Measurements from ENCODE around the gene RIPK3. TPM values are rescaled to one million over a fixed set of nuclear protein-coding genes. Genes with fewer than 3 reads are reported as not detected.
A peak's percentile ranks its signal among the peaks of the same experiment; 100 is the strongest.

RIPK3 gene
- total RNA-seq, 4 donors from 2014 or later = 0.29 to 123 (median 6.0) TPM

- no peaks in the 10 kb centered on the region for H3K4me1 ChIP-seq
- intact Hi-C loops (cut with DNase I; ENCODE audit: low total_unique reads) = loop anchor here (5.0 kb wide), 1 partner anchor 64 kb away; no protein-coding TSS in a partner anchor
- no peaks in the 10 kb centered on the region for H3K27me3 ChIP-seq
- TF ChIP-seq POLR2A (IDR thresholded peaks at IDR 0.05) = peak; percentile 10 to 84
- peak in 1 of 4 experiments; percentile 9 for TF ChIP-seq CTCF (IDR thresholded peaks at IDR 0.05)
- peak; percentile 79 to 83 for DNase-seq
- H3K9me3 ChIP-seq = no peaks in the 10 kb centered on the region
- peak overlapping the region; percentile 94 to 99 for H3K27ac ChIP-seq
- H3K4me3 ChIP-seq = peak overlapping the region; percentile 69 to 81
- no peaks in the 10 kb centered on the region for H3K36me3 ChIP-seq
Measured at GRCh38 chr14:24368562-24369252, 28.9 kb upstream of the RIPK3 start.

- Histone ChIP-seq H3K9me3 (no peaks in the 10 kb centered on the region), H3K4me3 (peak overlapping the region; percentile 69 to 81), H3K36me3 (no peaks in the 10 kb centered on the region), H3K27ac (peak overlapping the region; percentile 94 to 99), H3K4me1 (no peaks in the 10 kb centered on the region), H3K27me3 (no peaks in the 10 kb centered on the region)
- no peak for TF ChIP-seq POLR2A (IDR thresholded peaks at IDR 0.05)
- TF ChIP-seq CTCF (IDR thresholded peaks at IDR 0.05) = no peak
- no peak for DNase-seq
- intact Hi-C loops (cut with DNase I; ENCODE audit: low total_unique reads) = loop anchor here (5.0 kb wide), 1 partner anchor 64 kb away; no protein-coding TSS in a partner anchor
Measured at GRCh38 chr14:24368212-24368561, 28.4 kb upstream of the RIPK3 start.

GRCh38 chr14:24367514-24368211 is 27.9 kb upstream of the RIPK3 start, which contains the start of gene NFATC4:
NFATC4 (plus strand) TSS chr14:24368184; CDS start chr14:24368341, 157 bp downstream.
- Histone ChIP-seq H3K36me3 (no peaks in the 10 kb centered on the region), H3K4me1 (no peaks in the 10 kb centered on the region), H3K27me3 (no peaks in the 10 kb centered on the region), H3K27ac (peak within 1 kb of the TSS; percentile 94 to 99), H3K4me3 (peak within 1 kb of the TSS; percentile 69 to 81), H3K9me3 (no peaks in the 10 kb centered on the region)
- TF ChIP-seq POLR2A (IDR thresholded peaks at IDR 0.05) (no peak), CTCF (IDR thresholded peaks at IDR 0.05) (no peak)
- DNase-seq = peak; percentile 83 to 95
- intact Hi-C loops (cut with DNase I; ENCODE audit: low total_unique reads) = loop anchor here (5.0 kb wide), 1 partner anchor 65 kb away; no protein-coding TSS in a partner anchor

GRCh38 chr14:24366721-24367513 is 27.1 kb upstream of the RIPK3 start:
- no peaks in the 10 kb centered on the region for H3K9me3 ChIP-seq
- peak overlapping the region; percentile 69 to 81 for H3K4me3 ChIP-seq
- intact Hi-C loops (cut with DNase I; ENCODE audit: low total_unique reads) = loop anchor here (5.0 kb wide), 1 partner anchor 65 kb away; no protein-coding TSS in a partner anchor
- H3K36me3 ChIP-seq = no peaks in the 10 kb centered on the region
- TF ChIP-seq CTCF (IDR thresholded peaks at IDR 0.05) (no peak), POLR2A (IDR thresholded peaks at IDR 0.05) (peak; percentile 82 to 83)
- H3K4me1 ChIP-seq = no peaks in the 10 kb centered on the region
- H3K27ac ChIP-seq = peak overlapping the region; percentile 94 to 99
- no peaks in the 10 kb centered on the region for H3K27me3 ChIP-seq
- DNase-seq = peak; percentile 92 to 96
